Liver (tissue), 9 donors: ENCODE measurements around the gene TMEM232. TPM values are rescaled to one million over a fixed set of nuclear protein-coding genes. Genes with fewer than 3 reads are reported as not detected.

Experiments used
- DNase-seq: peaks from one replicate; pipeline ENCODE4 v3.0.0-alpha.2; 2017; ENCODE audit warnings: low spot score
- H3K27ac ChIP-seq, 2 donors: one replicate each; pipeline ENCODE4 v1.7.0; 2013; ENCODE audit warnings: inconsistent platforms in 2 of 2, low read length in 2 of 2, control low read depth in 1 of 2, low read depth in 1 of 2, mild to moderate bottlenecking in 1 of 2
- H3K27me3 ChIP-seq, 4 donors: one replicate each; pipeline versions ENCODE4 v1.6.1 to v1.7.0; 2013; ENCODE audit warnings: low read length in 3 of 4, inconsistent platforms in 1 of 4, mild to moderate bottlenecking in 1 of 4, moderate library complexity in 1 of 4; ENCODE audit not compliant: control insufficient read depth in 4 of 4, insufficient read depth in 4 of 4
- H3K36me3 ChIP-seq, 4 donors: one replicate each; pipeline versions ENCODE4 v1.6.1 to v1.7.0; 2013; ENCODE audit warnings: low read length in 3 of 4, mild to moderate bottlenecking in 3 of 4, low read depth in 1 of 4, moderate library complexity in 1 of 4; ENCODE audit not compliant: control insufficient read depth in 4 of 4, insufficient read depth in 3 of 4
- H3K4me1 ChIP-seq, 4 donors: one replicate each; pipeline versions ENCODE4 v1.6.1 to v1.7.0; 2013; ENCODE audit warnings: low read length in 3 of 4, mild to moderate bottlenecking in 3 of 4, moderate library complexity in 1 of 4; ENCODE audit not compliant: control insufficient read depth in 4 of 4, insufficient read depth in 4 of 4
- H3K4me3 ChIP-seq, 3 donors: one replicate each; pipeline versions ENCODE4 v1.6.1 to v1.7.0; 2013; ENCODE audit warnings: low read length in 3 of 3, control low read depth in 1 of 3, low read depth in 1 of 3, mild to moderate bottlenecking in 1 of 3
- H3K9ac ChIP-seq, 2 donors: one replicate each; pipeline ENCODE4 v1.7.0; 2013; ENCODE audit warnings: low read length in 2 of 2, mild to moderate bottlenecking in 2 of 2, moderate library complexity in 2 of 2, control low read depth in 1 of 2, low read depth in 1 of 2
- H3K9me3 ChIP-seq, 4 donors: one replicate each; pipeline versions ENCODE4 v1.6.1 to v1.7.0; 2013; ENCODE audit warnings: low read length in 3 of 4; ENCODE audit not compliant: control insufficient read depth in 4 of 4
- EGR1 ChIP-seq, 2 donors: IDR thresholded peaks; 2 replicates each; pipeline ENCODE4 v1.6.1; 2016 to 2018; ENCODE audit warnings: antibody characterized with exemption in 2 of 2, low read depth in 2 of 2
- FOXA1 ChIP-seq: IDR thresholded peaks from 2 replicates; pipeline ENCODE4 v1.6.1; 2016; ENCODE audit warnings: antibody characterized with exemption
- FOXA2 ChIP-seq: IDR thresholded peaks from 2 replicates; pipeline ENCODE4 v1.6.1; 2016; ENCODE audit warnings: antibody characterized with exemption
- HNF4A ChIP-seq, 2 donors: conservative IDR thresholded peaks; 2 replicates each; pipeline ENCODE4 v1.6.1; 2016; ENCODE audit warnings: antibody characterized with exemption in 2 of 2, mild to moderate bottlenecking in 2 of 2
- HNF4G ChIP-seq: IDR thresholded peaks from 2 replicates; pipeline ENCODE4 v1.6.1; 2016; ENCODE audit warnings: antibody characterized with exemption
- JUND ChIP-seq, 2 donors: IDR thresholded peaks; 2 replicates each; pipeline ENCODE4 v1.6.1; 2016; ENCODE audit warnings: antibody characterized with exemption in 2 of 2
- NR2F2 ChIP-seq: IDR thresholded peaks from 2 replicates; pipeline ENCODE4 v1.6.1; 2016; ENCODE audit warnings: antibody characterized with exemption
- RAD21 ChIP-seq, 2 donors: IDR thresholded peaks; 2 replicates each; pipeline ENCODE4 v1.6.1; 2016; ENCODE audit warnings: antibody characterized with exemption in 2 of 2, mild to moderate bottlenecking in 2 of 2
- RXRA ChIP-seq, 2 donors: IDR thresholded peaks; 2 replicates each; pipeline ENCODE4 v1.6.1; 2017 to 2018; ENCODE audit warnings: antibody characterized with exemption in 2 of 2, mild to moderate bottlenecking in 1 of 2
- SP1 ChIP-seq: IDR thresholded peaks from 2 replicates; pipeline ENCODE4 v1.6.1; 2018; ENCODE audit warnings: antibody characterized with exemption, mild to moderate bottlenecking
- TAF1 ChIP-seq: conservative IDR thresholded peaks from 2 replicates; pipeline ENCODE4 v1.6.1; 2016; ENCODE audit warnings: antibody characterized with exemption, mild to moderate bottlenecking
- YY1 ChIP-seq: IDR thresholded peaks from 2 replicates; pipeline ENCODE4 v1.6.1; 2016; ENCODE audit warnings: antibody characterized with exemption, mild to moderate bottlenecking
- WGBS: extraction: QIAGEN DNeasy Blood & Tissue Kit; methylation state at CpG from one replicate; pipeline ENCODE4 v1.1.7; 2013; 5-methylcytosine and 5-hydroxymethylcytosine counted together
- polyA plus RNA-seq, 2 donors: library from polyadenylated mRNA; stranded (reverse) in 1 of 2; unstranded in 1 of 2; fragments of 200-250 nt in 1 of 2; fragments of >200 nt in 1 of 2; fragmentation: Nextera tagmentation in 1 of 2; extraction: Ambion mirVana in 1 of 2; gene quantifications; one replicate each; pipeline versions ENCODE4 v1.2.1 to v1.2.3, GENCODE V29; 2013 to 2015
- total RNA-seq, 2 donors: library from RNA; depleted of rRNA; stranded (reverse); fragments of >200 nt; gene quantifications; one replicate each; pipeline ENCODE4 v1.2.3, GENCODE V29; 2014
- TF ChIP-seq, protein P1 (sequence below): IDR thresholded peaks from 2 replicates; pipeline ENCODE4 v1.6.1; 2016; ENCODE audit warnings: antibody characterized with exemption
- TF ChIP-seq, protein P2 (sequence below): IDR thresholded peaks from 2 replicates; pipeline ENCODE4 v1.6.1; 2016; ENCODE audit warnings: antibody characterized with exemption
- TF ChIP-seq, protein P3 (sequence below): IDR thresholded peaks from 2 replicates; pipeline ENCODE4 v1.6.1; 2016; ENCODE audit warnings: antibody characterized with exemption, mild to moderate bottlenecking
- TF ChIP-seq, protein P4 (sequence below): fragments of 150-350 bp; IDR thresholded peaks from 2 replicates; pipeline ENCODE4 v1.5.1; 2017; ENCODE audit warnings: improper control_type of control experiment, low read depth, low read length; ENCODE audit not compliant: missing input control
- TF ChIP-seq, protein P5 (sequence below): IDR thresholded peaks from 2 replicates; pipeline ENCODE4 v1.6.1; 2016; ENCODE audit warnings: antibody characterized with exemption
- donor health status: healthy.
- donor health status: healthy.
- donor health status: healthy.
- donor health status: healthy.
- donor health status: healthy.

The TMEM232 gene
- total and polyA plus RNA-seq, 4 donors, result 0.39 to 2.5 (median 1.0) TPM

DNA sequence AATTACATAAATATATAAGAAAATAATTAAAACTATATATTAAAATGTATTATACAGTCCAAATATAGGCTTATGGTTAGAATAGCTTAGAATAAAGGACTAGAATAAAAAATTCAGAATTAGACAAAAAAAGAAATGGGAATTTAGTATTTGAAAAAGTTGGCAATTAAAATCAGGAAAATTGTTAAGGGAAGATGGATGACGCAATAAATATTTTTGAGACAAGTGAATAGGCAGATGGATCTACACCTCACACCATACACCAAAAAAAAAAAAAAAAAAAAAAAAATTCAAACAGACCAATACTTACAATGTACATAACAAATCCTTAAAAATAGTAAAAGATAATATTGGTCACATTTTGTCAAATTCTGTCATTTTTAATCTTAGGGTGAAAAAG lies 200.7 kb downstream of the TMEM232 start:
- no peak for DNase-seq
- H3K9ac ChIP-seq, result no peak overlapping the region
- H3K4me1 ChIP-seq, result no peaks in the 10 kb centered on the region
- no peaks in the 10 kb centered on the region for H3K36me3 ChIP-seq
- no peak overlapping the region for H3K4me3 ChIP-seq
- no peaks in the 10 kb centered on the region for H3K27me3 ChIP-seq
- WGBS, result 98% methylated on average over 1 of the region's 1 CpG
- peaks cover 0 to 4% (median 0%) of the 10 kb centered on the region in 4 donors for H3K9me3 ChIP-seq
- TF ChIP-seq NR2F2 (no peak), FOXA2 (no peak), YY1 (no peak), SP1 (no peak), RXRA (IDR thresholded peaks at IDR 0.05) (no peak), EGR1 (IDR thresholded peaks at IDR 0.05; ENCODE audit: low read depth in 2 of 2) (no peak), JUND (IDR thresholded peaks at IDR 0.05) (no peak), FOXA1 (no peak), RAD21 (IDR thresholded peaks at IDR 0.05) (no peak), TAF1 (no peak)
- TF ChIP-seq, protein P1, sequence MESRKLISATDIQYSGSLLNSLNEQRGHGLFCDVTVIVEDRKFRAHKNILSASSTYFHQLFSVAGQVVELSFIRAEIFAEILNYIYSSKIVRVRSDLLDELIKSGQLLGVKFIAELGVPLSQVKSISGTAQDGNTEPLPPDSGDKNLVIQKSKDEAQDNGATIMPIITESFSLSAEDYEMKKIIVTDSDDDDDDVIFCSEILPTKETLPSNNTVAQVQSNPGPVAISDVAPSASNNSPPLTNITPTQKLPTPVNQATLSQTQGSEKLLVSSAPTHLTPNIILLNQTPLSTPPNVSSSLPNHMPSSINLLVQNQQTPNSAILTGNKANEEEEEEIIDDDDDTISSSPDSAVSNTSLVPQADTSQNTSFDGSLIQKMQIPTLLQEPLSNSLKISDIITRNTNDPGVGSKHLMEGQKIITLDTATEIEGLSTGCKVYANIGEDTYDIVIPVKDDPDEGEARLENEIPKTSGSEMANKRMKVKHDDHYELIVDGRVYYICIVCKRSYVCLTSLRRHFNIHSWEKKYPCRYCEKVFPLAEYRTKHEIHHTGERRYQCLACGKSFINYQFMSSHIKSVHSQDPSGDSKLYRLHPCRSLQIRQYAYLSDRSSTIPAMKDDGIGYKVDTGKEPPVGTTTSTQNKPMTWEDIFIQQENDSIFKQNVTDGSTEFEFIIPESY, result no peak
- TF ChIP-seq, protein P2, sequence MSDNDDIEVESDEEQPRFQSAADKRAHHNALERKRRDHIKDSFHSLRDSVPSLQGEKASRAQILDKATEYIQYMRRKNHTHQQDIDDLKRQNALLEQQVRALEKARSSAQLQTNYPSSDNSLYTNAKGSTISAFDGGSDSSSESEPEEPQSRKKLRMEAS, result no peak
- TF ChIP-seq, protein P3, sequence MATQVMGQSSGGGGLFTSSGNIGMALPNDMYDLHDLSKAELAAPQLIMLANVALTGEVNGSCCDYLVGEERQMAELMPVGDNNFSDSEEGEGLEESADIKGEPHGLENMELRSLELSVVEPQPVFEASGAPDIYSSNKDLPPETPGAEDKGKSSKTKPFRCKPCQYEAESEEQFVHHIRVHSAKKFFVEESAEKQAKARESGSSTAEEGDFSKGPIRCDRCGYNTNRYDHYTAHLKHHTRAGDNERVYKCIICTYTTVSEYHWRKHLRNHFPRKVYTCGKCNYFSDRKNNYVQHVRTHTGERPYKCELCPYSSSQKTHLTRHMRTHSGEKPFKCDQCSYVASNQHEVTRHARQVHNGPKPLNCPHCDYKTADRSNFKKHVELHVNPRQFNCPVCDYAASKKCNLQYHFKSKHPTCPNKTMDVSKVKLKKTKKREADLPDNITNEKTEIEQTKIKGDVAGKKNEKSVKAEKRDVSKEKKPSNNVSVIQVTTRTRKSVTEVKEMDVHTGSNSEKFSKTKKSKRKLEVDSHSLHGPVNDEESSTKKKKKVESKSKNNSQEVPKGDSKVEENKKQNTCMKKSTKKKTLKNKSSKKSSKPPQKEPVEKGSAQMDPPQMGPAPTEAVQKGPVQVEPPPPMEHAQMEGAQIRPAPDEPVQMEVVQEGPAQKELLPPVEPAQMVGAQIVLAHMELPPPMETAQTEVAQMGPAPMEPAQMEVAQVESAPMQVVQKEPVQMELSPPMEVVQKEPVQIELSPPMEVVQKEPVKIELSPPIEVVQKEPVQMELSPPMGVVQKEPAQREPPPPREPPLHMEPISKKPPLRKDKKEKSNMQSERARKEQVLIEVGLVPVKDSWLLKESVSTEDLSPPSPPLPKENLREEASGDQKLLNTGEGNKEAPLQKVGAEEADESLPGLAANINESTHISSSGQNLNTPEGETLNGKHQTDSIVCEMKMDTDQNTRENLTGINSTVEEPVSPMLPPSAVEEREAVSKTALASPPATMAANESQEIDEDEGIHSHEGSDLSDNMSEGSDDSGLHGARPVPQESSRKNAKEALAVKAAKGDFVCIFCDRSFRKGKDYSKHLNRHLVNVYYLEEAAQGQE, result no peak
- no peak overlapping the region for H3K27ac ChIP-seq

DNA sequence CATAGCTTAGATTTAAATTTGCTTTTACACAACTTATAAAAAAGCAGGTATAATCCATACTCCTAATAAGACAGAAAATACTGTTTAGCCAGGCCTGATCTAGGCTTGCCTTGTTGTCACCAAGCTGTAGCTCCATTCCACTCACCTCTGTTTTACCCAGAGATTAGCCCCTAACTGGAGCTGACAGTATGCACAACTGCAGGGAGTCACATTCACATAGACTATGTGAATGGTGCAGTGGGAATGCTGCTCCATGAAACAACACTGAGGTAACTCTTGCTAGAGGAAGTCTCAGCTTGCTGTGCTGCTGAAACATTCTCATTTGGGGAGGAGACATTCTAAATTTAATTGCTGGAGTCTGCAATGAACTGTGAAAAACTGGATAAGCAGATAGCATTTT lies 209.1 kb downstream of the TMEM232 start:
- H3K4me3 ChIP-seq, result no peak overlapping the region
- no peak overlapping the region for H3K9ac ChIP-seq
- no peaks in the 10 kb centered on the region for H3K27me3 ChIP-seq
- no peaks in the 10 kb centered on the region for H3K36me3 ChIP-seq
- TF ChIP-seq NR2F2 (no peak), FOXA2 (no peak), HNF4G (no peak), RAD21 (IDR thresholded peaks at IDR 0.05) (no peak), HNF4A (conservative IDR thresholded peaks at IDR 0.05) (no peak), TAF1 (no peak), YY1 (no peak), FOXA1 (no peak)
- TF ChIP-seq, protein P4, sequence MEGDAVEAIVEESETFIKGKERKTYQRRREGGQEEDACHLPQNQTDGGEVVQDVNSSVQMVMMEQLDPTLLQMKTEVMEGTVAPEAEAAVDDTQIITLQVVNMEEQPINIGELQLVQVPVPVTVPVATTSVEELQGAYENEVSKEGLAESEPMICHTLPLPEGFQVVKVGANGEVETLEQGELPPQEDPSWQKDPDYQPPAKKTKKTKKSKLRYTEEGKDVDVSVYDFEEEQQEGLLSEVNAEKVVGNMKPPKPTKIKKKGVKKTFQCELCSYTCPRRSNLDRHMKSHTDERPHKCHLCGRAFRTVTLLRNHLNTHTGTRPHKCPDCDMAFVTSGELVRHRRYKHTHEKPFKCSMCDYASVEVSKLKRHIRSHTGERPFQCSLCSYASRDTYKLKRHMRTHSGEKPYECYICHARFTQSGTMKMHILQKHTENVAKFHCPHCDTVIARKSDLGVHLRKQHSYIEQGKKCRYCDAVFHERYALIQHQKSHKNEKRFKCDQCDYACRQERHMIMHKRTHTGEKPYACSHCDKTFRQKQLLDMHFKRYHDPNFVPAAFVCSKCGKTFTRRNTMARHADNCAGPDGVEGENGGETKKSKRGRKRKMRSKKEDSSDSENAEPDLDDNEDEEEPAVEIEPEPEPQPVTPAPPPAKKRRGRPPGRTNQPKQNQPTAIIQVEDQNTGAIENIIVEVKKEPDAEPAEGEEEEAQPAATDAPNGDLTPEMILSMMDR, result no peak
- TF ChIP-seq, protein P5, sequence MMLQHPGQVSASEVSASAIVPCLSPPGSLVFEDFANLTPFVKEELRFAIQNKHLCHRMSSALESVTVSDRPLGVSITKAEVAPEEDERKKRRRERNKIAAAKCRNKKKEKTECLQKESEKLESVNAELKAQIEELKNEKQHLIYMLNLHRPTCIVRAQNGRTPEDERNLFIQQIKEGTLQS, result no peak
- TF ChIP-seq, protein P1, result no peak
- TF ChIP-seq, protein P3, result no peak
- TF ChIP-seq, protein P2, result no peak
- H3K4me1 ChIP-seq, result no peaks in the 10 kb centered on the region
- DNase-seq, result no peak
- H3K27ac ChIP-seq, result no peak overlapping the region
- peaks cover 0 to 4% (median 0%) of the 10 kb centered on the region in 4 donors for H3K9me3 ChIP-seq
